ENCODE data around the gene MEAK7. TPM values are rescaled to one million over a fixed set of nuclear protein-coding genes. Genes with fewer than 3 reads are reported as not detected.

MEAK7 gene
- total RNA-seq, 1 donor from 2014 or later: 13.0 TPM

GRCh38 chr16:84503751-84504395, 586 bp downstream of the MEAK7 start:
- Histone ChIP-seq H3K27ac (peak overlapping the region; percentile 88), H3K27me3 (ENCODE audit: low read depth) (no peaks in the 10 kb centered on the region)
- DNase-seq: peak; percentile 41

GRCh38 chr16:84502581-84502980, 1.9 kb downstream of the MEAK7 start:
- intact Hi-C loops (cut with DNase I): no loop called here
- no peak for ATAC-seq
- no peak overlapping the region for H3K4me3 ChIP-seq
- no peaks in the 10 kb centered on the region for H3K9me3 ChIP-seq
- no peak for TF ChIP-seq CTCF (IDR thresholded peaks at IDR 0.05)
- H3K27me3 ChIP-seq (ENCODE audit: low read depth): no peaks in the 10 kb centered on the region
- peaks cover 24% of the 10 kb centered on the region for H3K4me1 ChIP-seq
- peaks cover 3% of the 10 kb centered on the region for H3K36me3 ChIP-seq
- DNase-seq: peak; percentile 5
- H3K27ac ChIP-seq: no peak overlapping the region

More at GRCh38 chr16:84503751-84504395, 586 bp downstream of the MEAK7 start:
- peak overlapping the region; percentile 87 for H3K4me3 ChIP-seq
- ATAC-seq: peak in 1 of 2 donors; percentile 13
- no peaks in the 10 kb centered on the region for H3K36me3 ChIP-seq
- no peak for TF ChIP-seq CTCF (IDR thresholded peaks at IDR 0.05)
- peaks cover 24% of the 10 kb centered on the region for H3K4me1 ChIP-seq
- intact Hi-C loops (cut with DNase I): no loop called here
- no peaks in the 10 kb centered on the region for H3K9me3 ChIP-seq

GRCh38 chr16:84502075-84502474, 2.4 kb downstream of the MEAK7 start:
- no peak for ATAC-seq
- Histone ChIP-seq H3K27ac (no peak overlapping the region), H3K9me3 (no peaks in the 10 kb centered on the region), H3K4me1 (peaks cover 24% of the 10 kb centered on the region), H3K27me3 (ENCODE audit: low read depth) (no peaks in the 10 kb centered on the region), H3K4me3 (no peak overlapping the region), H3K36me3 (peaks cover 8% of the 10 kb centered on the region)
- intact Hi-C loops (cut with DNase I): no loop called here
- TF ChIP-seq CTCF (IDR thresholded peaks at IDR 0.05): no peak
- DNase-seq: peak; percentile 15

GRCh38 chr16:84501077-84501735, 3.3 kb downstream of the MEAK7 start:
- no peak overlapping the region for H3K4me3 ChIP-seq
- H3K36me3 ChIP-seq: peaks cover 15% of the 10 kb centered on the region
- ATAC-seq: no peak
- no peaks in the 10 kb centered on the region for H3K9me3 ChIP-seq
- TF ChIP-seq CTCF (IDR thresholded peaks at IDR 0.05): no peak
- intact Hi-C loops (cut with DNase I): no loop called here
- no peaks in the 10 kb centered on the region for H3K27me3 ChIP-seq (ENCODE audit: low read depth)
- no peak for DNase-seq
- peaks cover 22% of the 10 kb centered on the region for H3K4me1 ChIP-seq
- H3K27ac ChIP-seq: no peak overlapping the region

- Histone ChIP-seq H3K4me1 (peaks cover 18% of the 10 kb centered on the region), H3K36me3 (peaks cover 22% of the 10 kb centered on the region), H3K27me3 (ENCODE audit: low read depth) (no peaks in the 10 kb centered on the region), H3K9me3 (no peaks in the 10 kb centered on the region), H3K27ac (no peak overlapping the region), H3K4me3 (no peak overlapping the region)
- no peak for ATAC-seq
- no peak for DNase-seq
- TF ChIP-seq CTCF (IDR thresholded peaks at IDR 0.05): no peak
- intact Hi-C loops (cut with DNase I): no loop called here
Measured at GRCh38 chr16:84500531-84500930, 3.9 kb downstream of the MEAK7 start.
